Activated CD8-positive, alpha-beta memory T cell treated with anti-CD3 and anti-CD28 coated beads, Interleukin-2, amount 10 ng/mL, durations not matched to agents 7 days and 5 days (primary cell): ENCODE results near the gene TASP1. TPM values are rescaled to one million over a fixed set of nuclear protein-coding genes. Genes with fewer than 3 reads are reported as not detected.

Experiments
- ATAC-seq: fragments of 150-1000 bp; cut with Tn5 transposase; one replicate; pipeline ENCODE4 v1.10.0; 2021; ENCODE audit warnings: moderate library complexity
- CTCF ChIA-PET: fragments of 350-600 bp; sonication (Branson Sonifier 250); formaldehyde crosslinking; loops from one replicate; lab custom pipeline; 2021; ENCODE audit warnings: antibody characterized with exemption; lab: Charles Lee
- DNase-seq: peaks from one replicate; pipeline ENCODE4 v3.0.0-alpha.2; 2020
- H3K27ac Mint-ChIP-seq: one replicate; pipeline ENCODE4 v1.8.0; 2021; ENCODE audit warnings: mild to moderate bottlenecking, mixed read lengths
- H3K27me3 Mint-ChIP-seq: one replicate; pipeline ENCODE4 v1.8.0; 2021; ENCODE audit warnings: mixed read lengths
- H3K36me3 Mint-ChIP-seq: one replicate; pipeline ENCODE4 v1.8.0; 2021; ENCODE audit warnings: mild to moderate bottlenecking, mixed read lengths
- H3K4me1 Mint-ChIP-seq: one replicate; pipeline ENCODE4 v1.8.0; 2021; ENCODE audit warnings: mixed read lengths
- H3K4me3 Mint-ChIP-seq: one replicate; pipeline ENCODE4 v1.8.0; 2021; ENCODE audit warnings: mild to moderate bottlenecking, moderate library complexity, mixed read lengths
- H3K9me3 Mint-ChIP-seq: one replicate; pipeline ENCODE4 v1.8.0; 2022; ENCODE audit warnings: low read depth, mixed read lengths
- total RNA-seq, 2 experiments: library from RNA; stranded (reverse); gene quantifications; one replicate each; pipeline ENCODE4 v1.2.3, GENCODE V29; 2021

Gene TASP1
- total RNA-seq, 2 experiments from 2014 or later = 10.3 to 11.7 TPM

GRCh38 chr20:13342469-13343242 lies 296.1 kb downstream of the TASP1 start:
- no peaks in the 10 kb centered on the region for H3K27me3 Mint-ChIP-seq
- DNase-seq (no peak), ATAC-seq (no peak)
- CTCF ChIA-PET = no interaction called here
- peaks cover 7% of the 10 kb centered on the region for H3K4me1 Mint-ChIP-seq
- peaks cover 2% of the 10 kb centered on the region for H3K9me3 Mint-ChIP-seq
- H3K27ac Mint-ChIP-seq = no peak overlapping the region
- no peaks in the 10 kb centered on the region for H3K36me3 Mint-ChIP-seq
- no peak overlapping the region for H3K4me3 Mint-ChIP-seq

DNA sequence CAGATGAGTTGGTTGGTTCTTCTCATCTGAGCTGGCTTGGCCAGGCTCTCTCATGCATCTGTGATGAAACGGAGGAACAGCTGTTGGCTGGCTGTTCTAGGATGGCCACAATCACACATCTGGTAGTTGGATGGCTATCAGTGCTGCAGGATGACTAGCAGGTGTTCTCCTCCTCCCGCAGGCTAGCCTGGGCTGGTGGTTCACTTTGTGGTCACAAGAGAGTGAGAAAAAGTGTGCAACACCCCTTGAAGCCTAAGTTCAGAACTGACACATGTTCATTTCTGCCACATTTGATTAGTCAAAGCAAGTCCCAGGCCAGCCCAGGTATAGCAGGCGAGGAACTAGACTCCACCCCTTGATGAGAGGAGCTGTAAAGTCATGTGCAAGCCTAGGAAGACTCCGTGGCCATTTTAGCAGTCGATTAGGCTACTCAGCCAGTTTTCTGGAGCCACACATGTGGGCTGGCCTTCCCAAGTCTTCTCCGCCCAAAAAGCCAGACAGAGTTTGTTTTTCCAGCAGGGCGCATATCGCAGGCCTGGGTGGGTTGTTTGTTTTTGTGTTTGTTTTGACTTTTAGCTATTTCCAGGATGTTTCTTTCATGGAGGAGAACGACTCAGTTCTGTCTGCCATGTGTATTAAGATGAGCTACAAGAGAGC lies 296.9 kb downstream of the TASP1 start:
- DNase-seq (no peak), ATAC-seq (no peak)
- Mint-ChIP-seq H3K4me3 (no peak overlapping the region), H3K27me3 (no peaks in the 10 kb centered on the region), H3K4me1 (peaks cover 7% of the 10 kb centered on the region), H3K36me3 (no peaks in the 10 kb centered on the region), H3K27ac (no peak overlapping the region), H3K9me3 (peaks cover 2% of the 10 kb centered on the region)
- CTCF ChIA-PET = no interaction called here

- ATAC-seq (no peak), DNase-seq (no peak)
- Mint-ChIP-seq H3K4me1 (peaks cover 7% of the 10 kb centered on the region), H3K4me3 (no peak overlapping the region), H3K27ac (no peak overlapping the region), H3K9me3 (peaks cover 2% of the 10 kb centered on the region), H3K36me3 (no peaks in the 10 kb centered on the region), H3K27me3 (no peaks in the 10 kb centered on the region)
- CTCF ChIA-PET = interaction anchor here (1.2 kb wide), 1 partner anchor 37 kb away, joined by 3 read pairs; no protein-coding TSS in a partner anchor
Observed at GRCh38 chr20:13340088-13340487, 298.6 kb downstream of the TASP1 start.

Other genes starting within 250 kb of the TASP1 start
- gene ESF1, start 146.0 kb upstream of the TASP1 start, total RNA-seq = 10 to 100 TPM; 11.8 to 17.3 TPM
- gene NDUFAF5, start 146.1 kb upstream of the TASP1 start, total RNA-seq = 10 to 100 TPM; 29.7 to 31.2 TPM